Measurements from ENCODE around the gene ZBTB7C.

Gene ZBTB7C

DNA sequence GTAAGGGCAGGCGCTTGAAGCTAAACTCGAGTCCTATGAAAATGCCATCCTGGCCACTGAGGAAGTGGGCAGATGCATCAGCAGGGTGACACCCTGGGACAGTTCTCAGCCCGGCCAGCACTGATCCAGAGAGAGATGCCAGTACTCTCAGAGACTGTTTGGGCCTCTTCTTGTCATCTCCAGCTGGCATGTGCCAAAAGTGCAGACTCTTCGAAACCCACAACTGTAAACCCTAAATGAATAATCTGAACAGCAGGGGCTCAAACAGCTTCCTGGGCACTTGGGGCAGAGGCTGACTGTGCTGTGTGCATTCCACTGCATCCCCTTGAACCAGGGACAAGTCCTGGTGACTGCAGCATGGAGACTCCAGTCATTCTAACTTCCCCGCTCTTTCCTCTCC lies 274.6 kb downstream of the ZBTB7C start:
- no peak for DNase-seq (ENCODE audit: low read depth)
- TF ChIP-seq CTCF (conservative IDR thresholded peaks at IDR 0.05; ENCODE audit: low read depth, low read length), result no peak
- no peak overlapping the region for H3K4me3 ChIP-seq (ENCODE audit: low read length)

- TF ChIP-seq CTCF (conservative IDR thresholded peaks at IDR 0.05; ENCODE audit: low read depth, low read length), result no peak
- no peak for DNase-seq (ENCODE audit: low read depth)
- no peak overlapping the region for H3K4me3 ChIP-seq (ENCODE audit: low read length)
These were observed 275.4 kb downstream of the ZBTB7C start for GRCh38 chr18:48133671-48134251.

DNA sequence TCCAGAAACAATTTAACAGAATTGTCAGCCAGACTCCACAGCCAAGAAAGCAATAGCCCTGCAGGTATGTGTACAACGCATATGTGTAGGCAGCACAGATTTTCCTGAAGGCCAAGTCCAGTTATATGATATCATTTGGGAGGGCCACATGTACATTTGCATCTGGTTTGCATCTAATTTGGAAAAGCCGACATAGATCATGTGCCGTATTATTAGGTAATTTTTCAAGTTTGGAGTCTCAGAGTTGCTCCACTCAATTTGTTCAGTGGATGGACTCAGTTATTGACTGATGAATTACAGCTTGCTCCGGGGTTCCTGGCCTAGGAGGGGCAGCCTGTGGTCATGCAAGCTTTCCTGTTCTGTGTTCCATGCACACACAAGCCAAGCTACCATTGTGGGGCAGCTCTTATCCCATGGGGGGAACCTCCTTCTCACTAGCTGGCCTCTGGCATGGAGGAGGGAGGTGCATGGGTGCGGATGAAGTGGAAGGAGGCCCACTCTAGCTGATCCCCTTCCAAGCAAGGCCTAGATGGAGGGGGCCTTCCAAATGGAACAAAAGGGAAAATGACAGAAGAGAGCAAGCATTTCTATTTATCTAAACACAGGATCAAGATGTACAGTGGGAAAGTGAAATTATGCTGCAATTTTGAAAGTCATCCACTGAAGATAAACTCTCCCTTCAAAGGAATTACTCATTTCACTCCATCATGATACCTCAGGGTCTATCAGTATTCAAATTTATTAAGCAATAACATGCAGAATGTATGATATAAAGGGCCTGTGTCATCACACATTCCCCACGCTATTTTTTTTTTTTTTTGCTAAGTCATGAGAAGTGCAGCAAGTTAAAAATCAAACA lies 276.2 kb downstream of the ZBTB7C start:
- no peak for TF ChIP-seq CTCF (conservative IDR thresholded peaks at IDR 0.05; ENCODE audit: low read depth, low read length)
- no peak for DNase-seq (ENCODE audit: low read depth)

GRCh38 chr18:48131042-48131441 lies 278.1 kb downstream of the ZBTB7C start:
- no peak overlapping the region for H3K4me3 ChIP-seq (ENCODE audit: low read length)
- DNase-seq (ENCODE audit: low read depth), result no peak
- no peak for TF ChIP-seq CTCF (conservative IDR thresholded peaks at IDR 0.05; ENCODE audit: low read depth, low read length)

More for the DNA sequence above, 276.2 kb downstream of the ZBTB7C start:
- H3K4me3 ChIP-seq (ENCODE audit: low read length), result no peak overlapping the region

DNA sequence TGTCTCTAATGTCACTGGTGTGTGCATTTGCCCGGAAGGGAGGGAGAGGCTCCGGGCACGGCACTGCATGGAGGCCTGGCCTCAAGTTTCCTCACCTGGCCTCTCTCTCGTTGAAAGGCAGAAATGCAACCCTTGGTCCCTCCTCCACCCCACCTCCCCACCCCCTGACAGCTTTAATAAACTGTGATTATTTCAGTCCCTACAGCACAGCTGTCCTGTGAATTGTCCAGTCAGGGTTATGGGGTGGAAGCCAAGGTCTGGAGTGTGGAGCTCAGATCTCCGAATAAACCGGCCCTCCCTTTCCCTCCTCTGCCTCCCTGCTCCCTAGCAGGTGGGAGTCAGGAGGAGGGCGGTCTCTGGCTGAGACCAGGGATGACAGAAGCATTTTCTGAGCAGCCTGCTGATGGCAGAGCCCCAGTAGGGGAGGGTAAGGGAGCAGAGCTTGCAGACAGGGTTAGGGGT lies 279.5 kb downstream of the ZBTB7C start:
- no peak overlapping the region for H3K4me3 ChIP-seq (ENCODE audit: low read length)
- DNase-seq (ENCODE audit: low read depth), result no peak
- no peak for TF ChIP-seq CTCF (conservative IDR thresholded peaks at IDR 0.05; ENCODE audit: low read depth, low read length)

- TF ChIP-seq CTCF (conservative IDR thresholded peaks at IDR 0.05; ENCODE audit: low read depth, low read length), result no peak
- no peak for DNase-seq (ENCODE audit: low read depth)
- no peak overlapping the region for H3K4me3 ChIP-seq (ENCODE audit: low read length)
These were observed 281.6 kb downstream of the ZBTB7C start for GRCh38 chr18:48127606-48128005.

- no peak for TF ChIP-seq CTCF (conservative IDR thresholded peaks at IDR 0.05; ENCODE audit: low read depth, low read length)
- H3K4me3 ChIP-seq (ENCODE audit: low read length), result no peak overlapping the region
- DNase-seq (ENCODE audit: low read depth), result no peak
These were observed 282.9 kb downstream of the ZBTB7C start for GRCh38 chr18:48126240-48126639.
